ENCODE results near the gene CACNB4.

DNA sequence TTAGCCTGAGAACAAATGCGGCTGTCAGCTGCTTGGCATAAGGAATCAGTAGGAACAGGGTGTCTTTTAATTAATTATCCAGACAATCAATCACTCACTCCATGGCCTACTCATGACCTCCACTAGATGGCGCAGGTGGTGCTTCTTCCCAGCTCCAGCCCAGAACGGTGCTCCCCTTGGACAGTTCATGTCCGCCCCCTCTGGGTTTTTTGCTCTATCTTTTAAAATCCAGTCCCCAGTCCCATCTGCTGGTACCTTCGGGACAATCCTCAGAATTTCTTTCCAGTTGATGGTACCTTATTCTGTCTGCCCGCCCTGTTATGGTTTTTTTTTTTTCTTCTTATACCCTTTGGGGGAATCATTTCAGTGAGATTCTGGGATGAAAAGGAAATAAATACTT is 99.8 kb downstream of the CACNB4 start:
- TF ChIP-seq FOSL1 (IDR thresholded peaks at IDR 0.05; ENCODE audit: low read depth) (no peak), POLR2AphosphoS5 (IDR thresholded peaks at IDR 0.05; ENCODE audit: low read depth, low read length) (no peak), EZH2 (IDR thresholded peaks at IDR 0.05) (no peak), EGR1 (IDR thresholded peaks at IDR 0.05; ENCODE audit: low read depth) (no peak), EZH2phosphoT487 (IDR thresholded peaks at IDR 0.05; ENCODE audit: borderline replicate concordance) (no peak), CEBPB (IDR thresholded peaks at IDR 0.05; ENCODE audit: low read depth) (no peak), JUND (IDR thresholded peaks at IDR 0.05) (no peak), TCF7L2 (IDR thresholded peaks at IDR 0.05; ENCODE audit: borderline replicate concordance, extremely low read depth, insufficient read depth, insufficient read length) (no peak)
- TF ChIP-seq, protein P1, sequence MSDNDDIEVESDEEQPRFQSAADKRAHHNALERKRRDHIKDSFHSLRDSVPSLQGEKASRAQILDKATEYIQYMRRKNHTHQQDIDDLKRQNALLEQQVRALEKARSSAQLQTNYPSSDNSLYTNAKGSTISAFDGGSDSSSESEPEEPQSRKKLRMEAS (IDR thresholded peaks at IDR 0.05): no peak
- TF ChIP-seq, protein P2, sequence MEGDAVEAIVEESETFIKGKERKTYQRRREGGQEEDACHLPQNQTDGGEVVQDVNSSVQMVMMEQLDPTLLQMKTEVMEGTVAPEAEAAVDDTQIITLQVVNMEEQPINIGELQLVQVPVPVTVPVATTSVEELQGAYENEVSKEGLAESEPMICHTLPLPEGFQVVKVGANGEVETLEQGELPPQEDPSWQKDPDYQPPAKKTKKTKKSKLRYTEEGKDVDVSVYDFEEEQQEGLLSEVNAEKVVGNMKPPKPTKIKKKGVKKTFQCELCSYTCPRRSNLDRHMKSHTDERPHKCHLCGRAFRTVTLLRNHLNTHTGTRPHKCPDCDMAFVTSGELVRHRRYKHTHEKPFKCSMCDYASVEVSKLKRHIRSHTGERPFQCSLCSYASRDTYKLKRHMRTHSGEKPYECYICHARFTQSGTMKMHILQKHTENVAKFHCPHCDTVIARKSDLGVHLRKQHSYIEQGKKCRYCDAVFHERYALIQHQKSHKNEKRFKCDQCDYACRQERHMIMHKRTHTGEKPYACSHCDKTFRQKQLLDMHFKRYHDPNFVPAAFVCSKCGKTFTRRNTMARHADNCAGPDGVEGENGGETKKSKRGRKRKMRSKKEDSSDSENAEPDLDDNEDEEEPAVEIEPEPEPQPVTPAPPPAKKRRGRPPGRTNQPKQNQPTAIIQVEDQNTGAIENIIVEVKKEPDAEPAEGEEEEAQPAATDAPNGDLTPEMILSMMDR (IDR thresholded peaks at IDR 0.05 in 2 of 3, conservative IDR thresholded peaks at IDR 0.05 in 1 of 3; ENCODE audit: borderline replicate concordance in 1 of 3, insufficient read depth in 1 of 3, low read depth in 2 of 3, low read length in 2 of 3): peak; percentile 88 to 91 (median 88)
- TF ChIP-seq, protein P3, sequence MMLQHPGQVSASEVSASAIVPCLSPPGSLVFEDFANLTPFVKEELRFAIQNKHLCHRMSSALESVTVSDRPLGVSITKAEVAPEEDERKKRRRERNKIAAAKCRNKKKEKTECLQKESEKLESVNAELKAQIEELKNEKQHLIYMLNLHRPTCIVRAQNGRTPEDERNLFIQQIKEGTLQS (IDR thresholded peaks at IDR 0.05): no peak

Data from HCT116 (cell line).